SU-DHL-6 (cell line): ENCODE measurements around the gene SKIDA1.

Source experiments
- EZH2phosphoT487 ChIP-seq: fragments of 200-600 bp; sonication (generic), shearing (Covaris generic); conservative IDR thresholded peaks from 2 replicates; pipeline ENCODE4 v1.6.1; 2018; ENCODE audit warnings: mild to moderate bottlenecking, antibody characterized with exemption, low read length, moderate library complexity, mixed read lengths
- TF ChIP-seq, protein P1 (sequence below): fragments of 200-600 bp; sonication (generic); IDR thresholded peaks from one replicate; pipeline ENCODE4 v1.5.1; 2017; ENCODE audit warnings: antibody characterized with exemption, mild to moderate bottlenecking, low read length, moderate library complexity; ENCODE audit not compliant: insufficient read depth, poor library complexity, severe bottlenecking

DNA sequence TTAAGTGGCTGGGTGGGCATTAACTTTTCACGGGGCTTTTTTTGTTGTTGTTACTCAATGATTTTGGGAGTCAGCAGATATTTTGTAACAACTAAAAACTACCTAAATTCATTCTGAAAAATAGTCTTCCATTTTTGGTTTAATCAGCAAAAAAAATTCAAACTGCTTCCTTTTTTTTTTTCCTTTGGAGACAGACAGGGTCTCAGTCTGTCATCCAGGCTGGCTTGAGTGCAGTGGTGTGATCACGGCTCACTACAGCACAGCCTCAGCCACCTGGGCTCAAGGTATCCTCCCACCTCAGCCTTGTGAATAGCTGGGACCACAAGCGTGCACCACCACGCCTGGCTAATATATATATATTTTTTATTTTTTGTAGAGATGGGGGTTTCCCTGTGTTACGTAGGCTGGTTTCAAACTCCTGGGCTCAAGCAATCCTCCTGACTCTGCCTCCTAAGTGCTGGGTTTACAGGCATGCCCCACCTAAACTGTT lies 36.5 kb downstream of the SKIDA1 start:
- TF ChIP-seq, protein P1, sequence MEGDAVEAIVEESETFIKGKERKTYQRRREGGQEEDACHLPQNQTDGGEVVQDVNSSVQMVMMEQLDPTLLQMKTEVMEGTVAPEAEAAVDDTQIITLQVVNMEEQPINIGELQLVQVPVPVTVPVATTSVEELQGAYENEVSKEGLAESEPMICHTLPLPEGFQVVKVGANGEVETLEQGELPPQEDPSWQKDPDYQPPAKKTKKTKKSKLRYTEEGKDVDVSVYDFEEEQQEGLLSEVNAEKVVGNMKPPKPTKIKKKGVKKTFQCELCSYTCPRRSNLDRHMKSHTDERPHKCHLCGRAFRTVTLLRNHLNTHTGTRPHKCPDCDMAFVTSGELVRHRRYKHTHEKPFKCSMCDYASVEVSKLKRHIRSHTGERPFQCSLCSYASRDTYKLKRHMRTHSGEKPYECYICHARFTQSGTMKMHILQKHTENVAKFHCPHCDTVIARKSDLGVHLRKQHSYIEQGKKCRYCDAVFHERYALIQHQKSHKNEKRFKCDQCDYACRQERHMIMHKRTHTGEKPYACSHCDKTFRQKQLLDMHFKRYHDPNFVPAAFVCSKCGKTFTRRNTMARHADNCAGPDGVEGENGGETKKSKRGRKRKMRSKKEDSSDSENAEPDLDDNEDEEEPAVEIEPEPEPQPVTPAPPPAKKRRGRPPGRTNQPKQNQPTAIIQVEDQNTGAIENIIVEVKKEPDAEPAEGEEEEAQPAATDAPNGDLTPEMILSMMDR: no peak
- no peak for TF ChIP-seq EZH2phosphoT487
